RWPE2 (cell line): ENCODE data around the gene MAPK1.
A peak's percentile ranks its signal among the peaks of the same experiment; 100 is the strongest.
"Not testable (repeated sequence)": the region's sequence is repeated elsewhere in the genome, so short reads cannot be mapped to it uniquely, and the experiment has no call there.

Experiments
- ATAC-seq: fragments of 200-7000 bp; cut with Tn5 transposase; 3 replicates; pipeline ENCODE4 v1.9.1; 2021; ENCODE audit warnings: low read depth
- DNase-seq: peaks from one replicate; pipeline ENCODE4 v3.0.0-alpha.2; 2020; ENCODE audit warnings: low spot score
- H3K27ac ChIP-seq: fragments of 450-650 bp; 2 replicates; pipeline ENCODE4 v1.5.1; 2017; ENCODE audit warnings: mild to moderate bottlenecking; ENCODE audit not compliant: poor library complexity, severe bottlenecking
- H3K27me3 ChIP-seq: fragments of 250-450 bp; sonication (Bioruptor Pico); 2 replicates; pipeline ENCODE4 v1.5.1; 2021; ENCODE audit warnings: mild to moderate bottlenecking, moderate library complexity; ENCODE audit not compliant: insufficient read depth, poor library complexity, severe bottlenecking
- H3K36me3 ChIP-seq: fragments of 250-450 bp; sonication (Bioruptor Pico); 2 replicates; pipeline ENCODE4 v1.5.1; 2020; ENCODE audit warnings: low read depth, mild to moderate bottlenecking, moderate library complexity
- H3K4me1 ChIP-seq: fragments of 250-450 bp; sonication (Bioruptor Pico); 2 replicates; pipeline ENCODE4 v1.5.1; 2021; ENCODE audit warnings: mild to moderate bottlenecking, moderate library complexity; ENCODE audit not compliant: insufficient read depth, poor library complexity, severe bottlenecking
- H3K4me3 ChIP-seq: fragments of 250-450 bp; sonication (Bioruptor Pico); 2 replicates; pipeline ENCODE4 v1.5.1; 2021; ENCODE audit warnings: mild to moderate bottlenecking, moderate library complexity; ENCODE audit not compliant: severe bottlenecking
- H3K9me3 ChIP-seq: fragments of 250-450 bp; sonication (Bioruptor Pico); 2 replicates; pipeline ENCODE4 v1.5.1; 2021; ENCODE audit warnings: mild to moderate bottlenecking, moderate library complexity; ENCODE audit not compliant: severe bottlenecking
- TF ChIP-seq, protein P1 (sequence below): fragments of 450-650 bp; IDR thresholded peaks from one replicate; pipeline ENCODE4 v1.5.1; 2017; ENCODE audit warnings: mild to moderate bottlenecking, moderate library complexity; ENCODE audit not compliant: poor library complexity, severe bottlenecking

Gene MAPK1

DNA sequence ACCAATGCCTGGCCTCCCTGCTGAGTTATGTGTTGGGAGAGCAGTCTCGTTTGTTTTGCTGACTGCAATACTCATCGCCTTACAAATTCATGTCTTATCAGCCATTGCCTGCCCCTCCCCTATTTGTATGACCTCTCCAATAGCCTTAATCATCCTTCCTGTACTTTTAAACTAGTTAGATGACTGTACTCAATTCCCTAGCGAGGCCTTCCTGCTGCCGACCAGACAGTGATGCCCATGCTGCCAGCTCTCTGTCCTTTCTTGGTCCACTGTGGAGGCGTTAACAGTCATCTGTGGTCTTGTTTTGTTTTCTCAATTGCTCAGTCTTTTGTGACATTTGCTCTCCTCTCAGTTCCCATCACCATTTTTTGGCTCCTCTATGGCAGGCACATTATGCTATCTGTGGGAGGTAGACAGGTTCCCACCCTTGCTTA lies 111.6 kb downstream of the MAPK1 start:
- peak; percentile 76 for ATAC-seq
- Histone ChIP-seq H3K36me3 (no peaks in the 10 kb centered on the region), H3K9me3 (peaks cover 23% of the 10 kb centered on the region)

DNA sequence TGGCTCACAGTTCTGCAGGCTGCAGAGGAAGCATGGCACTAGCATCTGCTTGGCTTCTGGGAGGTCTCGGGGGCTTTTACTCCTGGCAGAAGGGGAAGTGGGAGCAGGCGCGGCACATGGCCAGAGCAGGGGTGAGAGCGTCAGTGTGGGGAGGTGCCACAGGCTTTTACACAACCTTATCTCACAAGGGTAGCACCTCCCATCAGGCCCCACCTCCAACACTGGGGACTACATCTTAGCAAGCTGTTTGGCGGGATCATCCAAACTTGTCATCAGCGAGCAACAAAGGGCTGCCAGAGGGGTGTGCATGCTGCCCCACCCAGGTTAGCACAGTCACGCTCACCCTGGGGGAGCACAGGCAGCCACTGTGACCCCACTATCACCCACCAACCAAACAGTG lies 112.9 kb downstream of the MAPK1 start:
- H3K27ac ChIP-seq = no peak overlapping the region
- no peaks in the 10 kb centered on the region for H3K36me3 ChIP-seq
- TF ChIP-seq, protein P1, sequence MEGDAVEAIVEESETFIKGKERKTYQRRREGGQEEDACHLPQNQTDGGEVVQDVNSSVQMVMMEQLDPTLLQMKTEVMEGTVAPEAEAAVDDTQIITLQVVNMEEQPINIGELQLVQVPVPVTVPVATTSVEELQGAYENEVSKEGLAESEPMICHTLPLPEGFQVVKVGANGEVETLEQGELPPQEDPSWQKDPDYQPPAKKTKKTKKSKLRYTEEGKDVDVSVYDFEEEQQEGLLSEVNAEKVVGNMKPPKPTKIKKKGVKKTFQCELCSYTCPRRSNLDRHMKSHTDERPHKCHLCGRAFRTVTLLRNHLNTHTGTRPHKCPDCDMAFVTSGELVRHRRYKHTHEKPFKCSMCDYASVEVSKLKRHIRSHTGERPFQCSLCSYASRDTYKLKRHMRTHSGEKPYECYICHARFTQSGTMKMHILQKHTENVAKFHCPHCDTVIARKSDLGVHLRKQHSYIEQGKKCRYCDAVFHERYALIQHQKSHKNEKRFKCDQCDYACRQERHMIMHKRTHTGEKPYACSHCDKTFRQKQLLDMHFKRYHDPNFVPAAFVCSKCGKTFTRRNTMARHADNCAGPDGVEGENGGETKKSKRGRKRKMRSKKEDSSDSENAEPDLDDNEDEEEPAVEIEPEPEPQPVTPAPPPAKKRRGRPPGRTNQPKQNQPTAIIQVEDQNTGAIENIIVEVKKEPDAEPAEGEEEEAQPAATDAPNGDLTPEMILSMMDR = no peak
- no peak for DNase-seq
- H3K4me1 ChIP-seq = peaks cover 3% of the 10 kb centered on the region
- peaks cover 23% of the 10 kb centered on the region for H3K9me3 ChIP-seq
- ATAC-seq = no peak
- H3K4me3 ChIP-seq = no peak overlapping the region
- H3K27me3 ChIP-seq = no peaks in the 10 kb centered on the region

More for the DNA sequence above, 111.6 kb downstream of the MAPK1 start:
- Histone ChIP-seq H3K27me3 (no peaks in the 10 kb centered on the region), H3K4me3 (no peak overlapping the region), H3K27ac (no peak overlapping the region), H3K4me1 (peaks cover 3% of the 10 kb centered on the region)
- TF ChIP-seq, protein P1 = no peak
- DNase-seq = no peak

DNA sequence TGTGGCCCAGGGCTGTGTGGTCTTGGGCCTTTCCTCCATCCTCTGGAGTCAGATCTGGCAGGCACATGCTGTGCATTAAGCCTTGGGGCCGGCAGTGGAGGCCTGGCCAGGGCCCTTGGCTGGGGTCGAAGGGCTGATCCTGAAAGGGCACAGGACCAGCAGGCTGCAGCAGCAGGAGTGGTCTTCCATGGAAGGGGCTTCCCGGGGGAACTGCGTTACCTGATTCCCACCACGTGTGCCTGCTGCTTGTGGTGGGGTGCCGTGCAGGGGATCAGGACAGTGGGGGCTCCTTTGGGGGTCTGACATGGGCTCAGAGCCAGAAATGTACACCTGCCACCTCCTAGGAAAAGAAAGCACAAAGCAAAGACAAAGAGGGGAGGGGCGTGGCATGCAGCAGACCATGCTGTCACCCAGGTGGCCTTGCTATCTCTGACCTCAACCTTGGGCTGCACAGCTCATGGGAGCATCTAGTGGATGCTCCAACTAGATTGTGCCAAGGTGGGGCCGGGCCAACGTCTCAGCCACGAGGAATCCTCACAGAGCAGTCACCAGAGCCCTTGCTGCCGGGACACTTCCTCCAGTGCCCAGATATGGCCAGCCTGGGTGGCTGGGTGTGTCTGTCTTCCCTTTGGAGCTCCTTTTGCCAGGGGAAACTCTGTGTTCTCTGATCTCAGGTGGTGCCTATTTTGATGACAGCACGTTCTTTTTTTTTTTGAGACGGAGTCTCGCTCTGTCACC lies 113.9 kb downstream of the MAPK1 start:
- Histone ChIP-seq H3K4me1 (peaks cover 3% of the 10 kb centered on the region), H3K27ac (no peak overlapping the region), H3K27me3 (no peaks in the 10 kb centered on the region), H3K4me3 (no peak overlapping the region), H3K36me3 (no peaks in the 10 kb centered on the region), H3K9me3 (peaks cover 26% of the 10 kb centered on the region)
- ATAC-seq (0 out of 3 replicates have a peak, but pooled peaks have one; percentile 7), DNase-seq (no peak)
- TF ChIP-seq, protein P1 = no peak

- H3K4me3 ChIP-seq = no peak overlapping the region
- H3K4me1 ChIP-seq = peaks cover 3% of the 10 kb centered on the region
- peaks cover 27% of the 10 kb centered on the region for H3K9me3 ChIP-seq
- H3K27ac ChIP-seq = no peak overlapping the region
- TF ChIP-seq, protein P1 = no peak
- DNase-seq (no peak), ATAC-seq (no peak)
- H3K27me3 ChIP-seq = no peaks in the 10 kb centered on the region
- no peaks in the 10 kb centered on the region for H3K36me3 ChIP-seq
Measured at GRCh38 chr22:21752276-21752675, 115.2 kb downstream of the MAPK1 start.

- ATAC-seq (no peak), DNase-seq (no peak)
- Histone ChIP-seq H3K9me3 (peaks cover 4% of the 10 kb centered on the region), H3K4me3 (no peak overlapping the region), H3K27ac (no peak overlapping the region), H3K36me3 (no peaks in the 10 kb centered on the region), H3K27me3 (no peaks in the 10 kb centered on the region), H3K4me1 (no peaks in the 10 kb centered on the region)
- TF ChIP-seq, protein P1 = no peak
Measured at GRCh38 chr22:21745948-21746347, 121.5 kb downstream of the MAPK1 start.

DNA sequence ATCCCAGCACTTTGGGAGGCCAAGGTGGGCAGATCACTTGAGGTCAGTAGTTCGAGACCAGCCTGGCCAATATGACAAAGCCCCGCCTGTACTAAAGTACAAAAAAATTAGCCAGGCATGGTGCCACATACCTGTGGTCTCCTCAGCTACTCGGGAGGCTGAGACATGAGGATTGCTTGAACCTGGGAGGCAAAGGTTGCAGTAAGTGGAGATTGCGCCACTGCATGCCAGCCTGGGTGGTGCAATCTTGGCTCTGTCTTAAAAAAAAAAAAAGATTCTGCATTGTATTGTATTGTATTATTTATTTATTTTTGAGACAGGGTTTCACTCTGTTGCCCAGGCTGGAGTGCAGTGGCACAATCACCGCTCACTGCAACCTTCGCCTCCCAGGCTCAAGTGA lies 122.5 kb downstream of the MAPK1 start:
- not testable (repeated sequence) for H3K36me3 ChIP-seq, H3K27ac ChIP-seq, H3K4me3 ChIP-seq, H3K27me3 ChIP-seq, ATAC-seq, H3K9me3 ChIP-seq, DNase-seq, H3K4me1 ChIP-seq
